ENCODE data around the gene ZBTB7A.

The ZBTB7A gene

GRCh38 chr19:4045597-4046361, 20.9 kb downstream of the ZBTB7A start:
- Histone ChIP-seq H3K4me3 (ENCODE audit: low read length in 2 of 2) (no peak overlapping the region), H3K9ac (ENCODE audit: low read depth in 1 of 2, low read length in 2 of 2) (no peak overlapping the region), H3K4me1 (ENCODE audit: control insufficient read depth in 2 of 2, insufficient read depth in 2 of 2, low read length in 2 of 2) (peaks cover 7 to 21% of the 10 kb centered on the region in 2 donors), H3K36me3 (ENCODE audit: control insufficient read depth in 2 of 2, insufficient read depth in 2 of 2, low read length in 2 of 2) (peaks cover 20 to 27% of the 10 kb centered on the region in 2 donors), H3K27me3 (ENCODE audit: control insufficient read depth in 2 of 2, insufficient read depth in 2 of 2, low read length in 2 of 2) (no peaks in the 10 kb centered on the region), H3K9me3 (ENCODE audit: control insufficient read depth in 2 of 2, low read length in 2 of 2) (no peaks in the 10 kb centered on the region), H3K27ac (ENCODE audit: low read depth in 2 of 2, low read length in 2 of 2) (no peak overlapping the region)

DNA sequence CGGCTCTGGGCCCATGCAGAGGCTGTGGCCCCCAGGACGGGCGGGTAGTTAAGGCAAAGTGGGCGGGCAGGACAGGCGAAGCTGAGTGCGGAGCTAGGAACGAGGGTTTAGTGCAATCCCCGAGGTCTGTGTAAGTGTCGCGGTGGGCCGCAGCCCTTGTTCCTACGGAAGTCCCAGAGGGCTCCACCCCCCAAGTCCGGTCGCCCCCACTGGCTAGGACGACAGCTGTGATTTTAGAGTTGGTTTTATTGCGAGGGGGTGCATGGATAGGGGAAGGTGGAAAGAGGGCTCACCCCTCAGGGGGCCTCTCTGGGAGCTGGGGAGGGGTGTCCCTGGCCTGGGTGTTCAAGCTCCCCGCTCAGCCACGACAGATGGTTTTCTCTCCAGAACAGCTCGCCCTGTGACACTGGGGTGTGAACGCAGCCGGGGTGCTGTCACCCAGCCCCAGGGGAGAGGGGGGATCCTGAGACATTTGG, 21.7 kb downstream of the ZBTB7A start:
- H3K27ac ChIP-seq (ENCODE audit: low read depth in 2 of 2, low read length in 2 of 2), result no peak overlapping the region
- no peak overlapping the region for H3K9ac ChIP-seq (ENCODE audit: low read depth in 1 of 2, low read length in 2 of 2)
- no peak overlapping the region for H3K4me3 ChIP-seq (ENCODE audit: low read length in 2 of 2)
- no peaks in the 10 kb centered on the region for H3K27me3 ChIP-seq (ENCODE audit: control insufficient read depth in 2 of 2, insufficient read depth in 2 of 2, low read length in 2 of 2)
- H3K36me3 ChIP-seq (ENCODE audit: control insufficient read depth in 2 of 2, insufficient read depth in 2 of 2, low read length in 2 of 2), result peaks cover 18 to 29% of the 10 kb centered on the region in 2 donors
- H3K4me1 ChIP-seq (ENCODE audit: control insufficient read depth in 2 of 2, insufficient read depth in 2 of 2, low read length in 2 of 2), result peaks cover 7 to 16% of the 10 kb centered on the region in 2 donors
- H3K9me3 ChIP-seq (ENCODE audit: control insufficient read depth in 2 of 2, low read length in 2 of 2), result no peaks in the 10 kb centered on the region

DNA sequence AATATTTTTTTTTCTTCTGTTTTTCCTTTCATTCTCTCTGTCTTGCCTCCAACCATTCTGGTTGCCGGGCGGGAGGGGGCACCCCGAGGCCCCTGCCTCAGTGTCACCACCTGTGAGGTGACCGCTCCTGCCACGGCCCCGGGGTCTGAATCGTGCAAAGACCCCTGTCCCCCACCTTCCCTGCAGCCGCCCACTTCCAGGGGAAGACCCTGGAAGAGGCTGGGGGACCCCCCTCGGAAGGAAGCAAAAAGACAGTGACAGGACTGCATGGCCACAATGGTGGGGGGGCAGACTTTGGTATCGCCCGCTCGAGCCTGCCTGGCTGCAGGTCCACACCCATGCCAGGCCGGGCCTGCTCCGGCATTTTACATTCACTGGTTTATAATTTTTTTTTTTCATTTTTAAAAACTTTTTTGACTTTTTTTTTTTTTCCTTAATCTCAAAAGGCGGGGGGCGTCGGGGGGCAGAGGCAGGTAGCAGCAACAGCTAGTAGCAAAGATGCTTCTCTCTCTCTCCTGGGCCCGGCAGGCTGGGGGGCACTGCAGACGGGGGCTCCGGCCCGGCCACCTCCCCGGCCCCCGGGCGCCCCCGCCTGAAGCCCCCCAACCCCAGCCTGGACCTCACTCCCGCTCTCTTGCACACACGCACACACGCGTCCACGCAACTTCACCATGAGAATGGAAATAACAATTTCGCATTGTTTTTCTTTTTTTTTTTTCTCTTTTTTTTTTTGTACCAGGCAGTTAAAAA, 22.6 kb downstream of the ZBTB7A start:
- H3K36me3 ChIP-seq (ENCODE audit: control insufficient read depth in 2 of 2, insufficient read depth in 2 of 2, low read length in 2 of 2), result peaks cover 12 to 23% of the 10 kb centered on the region in 2 donors
- H3K4me1 ChIP-seq (ENCODE audit: control insufficient read depth in 2 of 2, insufficient read depth in 2 of 2, low read length in 2 of 2), result peaks cover under 1 to 8% of the 10 kb centered on the region in 2 donors
- H3K27ac ChIP-seq (ENCODE audit: low read depth in 2 of 2, low read length in 2 of 2), result no peak overlapping the region
- H3K27me3 ChIP-seq (ENCODE audit: control insufficient read depth in 2 of 2, insufficient read depth in 2 of 2, low read length in 2 of 2), result no peaks in the 10 kb centered on the region
- H3K9ac ChIP-seq (ENCODE audit: low read depth in 1 of 2, low read length in 2 of 2), result no peak overlapping the region
- H3K4me3 ChIP-seq (ENCODE audit: low read length in 2 of 2), result no peak overlapping the region
- no peaks in the 10 kb centered on the region for H3K9me3 ChIP-seq (ENCODE audit: control insufficient read depth in 2 of 2, low read length in 2 of 2)

DNA sequence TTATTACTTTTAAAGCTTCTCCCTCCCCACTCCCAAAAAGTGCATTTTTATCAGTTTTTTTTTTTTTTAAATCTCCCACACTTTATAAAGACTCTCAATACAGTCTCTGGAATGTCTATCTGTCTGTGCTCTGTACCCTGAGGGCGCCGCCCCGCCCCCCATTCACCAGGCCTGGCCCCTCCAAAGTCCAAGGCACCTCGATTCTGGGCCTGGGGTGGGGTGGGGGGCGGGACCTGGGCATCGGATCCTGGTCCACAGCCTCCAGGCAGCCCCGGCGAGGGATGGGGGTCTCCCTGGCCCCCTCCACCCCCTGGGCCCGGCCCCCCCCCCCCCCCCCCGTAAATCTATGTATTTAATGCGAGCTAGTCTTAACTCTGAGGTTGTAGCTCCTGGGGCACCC, 23.3 kb downstream of the ZBTB7A start:
- Histone ChIP-seq H3K4me3 (ENCODE audit: low read length in 2 of 2) (no peak overlapping the region), H3K9me3 (ENCODE audit: control insufficient read depth in 2 of 2, low read length in 2 of 2) (no peaks in the 10 kb centered on the region), H3K36me3 (ENCODE audit: control insufficient read depth in 2 of 2, insufficient read depth in 2 of 2, low read length in 2 of 2) (peaks cover 11 to 21% of the 10 kb centered on the region in 2 donors), H3K27me3 (ENCODE audit: control insufficient read depth in 2 of 2, insufficient read depth in 2 of 2, low read length in 2 of 2) (no peaks in the 10 kb centered on the region), H3K4me1 (ENCODE audit: control insufficient read depth in 2 of 2, insufficient read depth in 2 of 2, low read length in 2 of 2) (peaks cover 0 to 8% of the 10 kb centered on the region in 2 donors), H3K27ac (ENCODE audit: low read depth in 2 of 2, low read length in 2 of 2) (no peak overlapping the region), H3K9ac (ENCODE audit: low read depth in 1 of 2, low read length in 2 of 2) (no peak overlapping the region)

GRCh38 chr19:4042731-4043082, 24.0 kb downstream of the ZBTB7A start:
- Histone ChIP-seq H3K27me3 (ENCODE audit: control insufficient read depth in 2 of 2, insufficient read depth in 2 of 2, low read length in 2 of 2) (no peaks in the 10 kb centered on the region), H3K4me3 (ENCODE audit: low read length in 2 of 2) (no peak overlapping the region), H3K9ac (ENCODE audit: low read depth in 1 of 2, low read length in 2 of 2) (peak overlapping the region in 1 of 2 donors; percentile 26), H3K27ac (ENCODE audit: low read depth in 2 of 2, low read length in 2 of 2) (peak overlapping the region; percentile 38 to 42), H3K4me1 (ENCODE audit: control insufficient read depth in 2 of 2, insufficient read depth in 2 of 2, low read length in 2 of 2) (peaks cover 0 to 8% of the 10 kb centered on the region in 2 donors), H3K9me3 (ENCODE audit: control insufficient read depth in 2 of 2, low read length in 2 of 2) (no peaks in the 10 kb centered on the region), H3K36me3 (ENCODE audit: control insufficient read depth in 2 of 2, insufficient read depth in 2 of 2, low read length in 2 of 2) (peaks cover 7 to 15% of the 10 kb centered on the region in 2 donors)

DNA sequence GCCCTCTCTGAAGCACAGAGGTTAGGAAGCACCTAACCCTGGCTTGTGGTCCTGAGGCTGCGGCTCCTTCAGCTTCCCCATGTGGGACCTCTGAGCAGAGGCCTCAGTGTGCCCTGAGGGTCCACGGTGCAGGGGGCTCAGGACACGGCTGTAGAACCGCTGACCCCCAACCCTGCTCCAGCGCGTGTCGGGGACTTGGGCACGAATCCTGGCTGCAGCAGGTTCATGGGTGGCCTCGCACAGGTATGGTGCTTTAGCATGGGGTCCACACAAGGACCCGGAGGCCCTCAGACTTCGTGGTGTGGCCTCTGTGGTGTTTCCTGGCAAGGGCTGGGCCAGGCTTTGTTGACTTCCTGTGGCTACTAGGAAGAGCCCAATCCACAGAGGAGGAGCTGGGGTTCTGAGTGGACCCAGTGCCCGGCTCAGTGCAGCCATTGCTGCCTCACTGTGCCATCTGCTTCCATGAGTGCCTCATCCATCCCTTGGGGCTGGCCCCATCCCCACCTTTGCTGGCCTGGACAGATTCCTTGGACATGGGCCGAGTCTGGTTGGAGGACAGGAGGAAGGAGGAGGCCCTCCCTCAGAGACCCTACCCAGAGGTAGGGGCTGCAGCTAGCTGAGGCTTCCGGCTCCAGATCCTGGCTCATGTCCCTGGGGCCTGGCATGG, 24.5 kb downstream of the ZBTB7A start:
- peaks cover 0 to 8% of the 10 kb centered on the region in 2 donors for H3K4me1 ChIP-seq (ENCODE audit: control insufficient read depth in 2 of 2, insufficient read depth in 2 of 2, low read length in 2 of 2)
- H3K27me3 ChIP-seq (ENCODE audit: control insufficient read depth in 2 of 2, insufficient read depth in 2 of 2, low read length in 2 of 2), result no peaks in the 10 kb centered on the region
- no peaks in the 10 kb centered on the region for H3K9me3 ChIP-seq (ENCODE audit: control insufficient read depth in 2 of 2, low read length in 2 of 2)
- H3K36me3 ChIP-seq (ENCODE audit: control insufficient read depth in 2 of 2, insufficient read depth in 2 of 2, low read length in 2 of 2), result peaks cover 9 to 15% of the 10 kb centered on the region in 2 donors
- no peak overlapping the region for H3K9ac ChIP-seq (ENCODE audit: low read depth in 1 of 2, low read length in 2 of 2)
- peak overlapping the region; percentile 38 to 42 for H3K27ac ChIP-seq (ENCODE audit: low read depth in 2 of 2, low read length in 2 of 2)
- H3K4me3 ChIP-seq (ENCODE audit: low read length in 2 of 2), result no peak overlapping the region

DNA sequence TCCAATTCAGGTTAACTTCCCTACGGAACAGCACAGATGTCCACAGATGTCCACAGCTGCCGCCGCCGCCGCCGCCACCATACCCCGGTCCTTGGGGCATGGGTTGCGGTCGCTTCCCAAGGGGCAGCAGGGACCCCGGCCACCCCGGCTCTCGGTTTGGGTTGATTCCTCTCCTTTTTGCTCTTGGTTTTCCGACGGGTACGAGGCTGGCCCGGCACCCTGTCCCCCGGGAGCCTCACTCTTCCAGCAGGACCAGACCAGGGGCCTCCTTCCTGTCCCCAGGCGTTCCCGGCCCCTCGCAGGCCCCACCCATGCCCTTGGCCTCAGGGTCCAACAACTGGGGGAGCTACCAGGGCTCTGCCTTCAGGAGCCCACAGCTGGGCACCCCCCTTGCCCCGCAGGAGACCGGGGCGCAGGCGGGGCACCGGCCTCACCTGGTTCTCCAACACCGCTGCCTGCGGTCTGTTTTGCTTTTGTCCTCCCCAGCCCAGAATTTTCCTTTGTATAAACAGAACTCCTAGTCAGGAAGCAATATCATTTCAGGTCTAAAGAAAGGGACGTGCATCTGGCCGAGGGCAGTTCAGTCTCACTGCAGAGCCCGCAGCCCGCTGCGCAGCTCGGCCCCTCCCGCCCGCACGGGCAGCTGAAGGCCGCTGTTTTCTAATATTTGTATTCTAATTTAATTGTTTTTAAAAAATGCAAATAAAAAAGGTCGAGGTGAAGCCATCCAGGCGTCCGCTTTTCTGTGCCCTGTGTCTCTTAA, 27.9 kb downstream of the ZBTB7A start:
- Histone ChIP-seq H3K27me3 (ENCODE audit: control insufficient read depth in 2 of 2, insufficient read depth in 2 of 2, low read length in 2 of 2) (no peaks in the 10 kb centered on the region), H3K36me3 (ENCODE audit: control insufficient read depth in 2 of 2, insufficient read depth in 2 of 2, low read length in 2 of 2) (peaks cover 27 to 28% of the 10 kb centered on the region in 2 donors), H3K4me3 (ENCODE audit: low read length in 2 of 2) (no peak overlapping the region), H3K27ac (ENCODE audit: low read depth in 2 of 2, low read length in 2 of 2) (no peak overlapping the region), H3K4me1 (ENCODE audit: control insufficient read depth in 2 of 2, insufficient read depth in 2 of 2, low read length in 2 of 2) (peaks cover 0 to 8% of the 10 kb centered on the region in 2 donors), H3K9me3 (ENCODE audit: control insufficient read depth in 2 of 2, low read length in 2 of 2) (no peaks in the 10 kb centered on the region), H3K9ac (ENCODE audit: low read depth in 1 of 2, low read length in 2 of 2) (no peak overlapping the region)

DNA sequence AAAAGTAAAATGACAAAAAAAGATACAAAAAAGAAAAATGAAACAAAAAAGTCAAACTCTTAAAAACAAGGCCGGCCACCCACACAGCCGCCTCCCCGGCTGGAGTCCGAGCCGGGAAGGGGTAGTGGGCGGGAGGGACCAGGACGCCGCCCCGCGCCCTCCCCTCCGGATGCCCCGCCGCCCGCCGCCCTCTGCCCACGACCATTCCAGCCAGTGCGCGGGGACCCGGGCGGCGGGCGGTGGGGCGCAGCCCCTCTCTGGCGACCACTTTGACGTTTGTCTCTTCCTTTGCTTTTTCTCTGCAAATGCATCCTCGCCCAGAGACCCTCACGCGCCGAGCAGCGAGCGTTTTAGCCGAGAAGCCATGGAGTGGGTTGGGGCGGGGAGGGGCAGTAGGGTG, 28.6 kb downstream of the ZBTB7A start:
- H3K9ac ChIP-seq (ENCODE audit: low read depth in 1 of 2, low read length in 2 of 2), result no peak overlapping the region
- no peak overlapping the region for H3K4me3 ChIP-seq (ENCODE audit: low read length in 2 of 2)
- peaks cover 0 to 8% of the 10 kb centered on the region in 2 donors for H3K4me1 ChIP-seq (ENCODE audit: control insufficient read depth in 2 of 2, insufficient read depth in 2 of 2, low read length in 2 of 2)
- H3K9me3 ChIP-seq (ENCODE audit: control insufficient read depth in 2 of 2, low read length in 2 of 2), result no peaks in the 10 kb centered on the region
- no peak overlapping the region for H3K27ac ChIP-seq (ENCODE audit: low read depth in 2 of 2, low read length in 2 of 2)
- H3K27me3 ChIP-seq (ENCODE audit: control insufficient read depth in 2 of 2, insufficient read depth in 2 of 2, low read length in 2 of 2), result no peaks in the 10 kb centered on the region
- H3K36me3 ChIP-seq (ENCODE audit: control insufficient read depth in 2 of 2, insufficient read depth in 2 of 2, low read length in 2 of 2), result peaks cover 30 to 35% of the 10 kb centered on the region in 2 donors

DNA sequence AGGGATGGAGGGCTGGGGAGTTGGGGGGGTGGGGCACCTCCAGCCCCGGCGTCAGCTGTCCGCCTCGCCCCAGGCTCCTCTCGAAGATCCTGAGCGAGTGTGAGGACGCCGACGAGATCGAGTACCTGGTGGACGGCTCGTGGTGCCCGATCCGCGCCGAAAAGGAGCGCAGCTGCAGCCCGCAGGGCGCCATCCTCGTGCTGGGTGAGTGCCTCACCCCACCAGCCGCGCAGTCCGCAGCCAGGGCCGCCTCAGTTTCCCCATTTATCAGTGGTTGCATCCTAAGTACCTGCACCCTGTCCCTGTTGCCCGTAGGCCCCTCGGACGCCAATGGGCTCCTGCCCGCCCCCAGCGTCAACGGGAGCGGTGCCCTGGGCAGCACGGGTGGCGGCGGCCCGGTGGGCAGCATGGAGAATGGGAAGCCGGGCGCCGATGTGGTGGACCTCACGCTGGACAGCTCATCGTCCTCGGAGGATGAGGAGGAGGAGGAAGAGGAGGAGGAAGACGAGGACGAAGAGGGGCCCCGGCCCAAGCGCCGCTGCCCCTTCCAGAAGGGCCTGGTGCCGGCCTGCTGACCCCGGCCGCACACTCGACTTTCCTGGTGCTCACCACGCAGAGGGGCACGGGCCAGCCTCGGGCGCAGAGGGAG, 29.3 kb downstream of the ZBTB7A start:
- H3K27ac ChIP-seq (ENCODE audit: low read depth in 2 of 2, low read length in 2 of 2), result no peak overlapping the region
- H3K36me3 ChIP-seq (ENCODE audit: control insufficient read depth in 2 of 2, insufficient read depth in 2 of 2, low read length in 2 of 2), result peaks cover 30 to 41% of the 10 kb centered on the region in 2 donors
- H3K4me3 ChIP-seq (ENCODE audit: low read length in 2 of 2), result no peak overlapping the region
- no peaks in the 10 kb centered on the region for H3K9me3 ChIP-seq (ENCODE audit: control insufficient read depth in 2 of 2, low read length in 2 of 2)
- peaks cover 0 to 3% of the 10 kb centered on the region in 2 donors for H3K4me1 ChIP-seq (ENCODE audit: control insufficient read depth in 2 of 2, insufficient read depth in 2 of 2, low read length in 2 of 2)
- no peaks in the 10 kb centered on the region for H3K27me3 ChIP-seq (ENCODE audit: control insufficient read depth in 2 of 2, insufficient read depth in 2 of 2, low read length in 2 of 2)
- no peak overlapping the region for H3K9ac ChIP-seq (ENCODE audit: low read depth in 1 of 2, low read length in 2 of 2)

Data from mucosa of rectum (tissue), 2 donors.